Measurements from ENCODE around the gene ETV6. TPM values are rescaled to one million over a fixed set of nuclear protein-coding genes. Genes with fewer than 3 reads are reported as not detected.

Gene ETV6
- total RNA-seq, 1 experiment from 2014 or later: 17.2 TPM

GRCh38 chr12:11684393-11684792, 34.9 kb downstream of the ETV6 start:
- H3K4me1 ChIP-seq (ENCODE audit: control insufficient read depth, insufficient read depth, low read length): no peaks in the 10 kb centered on the region
- ATAC-seq: no peak
- in situ Hi-C loops (cut with HindIII; ENCODE audit: low pct_unique_long_range_greater_than_20kb, low sequenced_read_pairs): no loop called here
- TF ChIP-seq CTCF (IDR thresholded peaks at IDR 0.05): no peak
- TF ChIP-seq POLR2AphosphoS5 (IDR thresholded peaks at IDR 0.05; ENCODE audit: low read depth, low read length): no peak
- TF ChIP-seq TCF7L2 (IDR thresholded peaks at IDR 0.05; ENCODE audit: low read depth, low read length): no peak
- TF ChIP-seq, protein P1, sequence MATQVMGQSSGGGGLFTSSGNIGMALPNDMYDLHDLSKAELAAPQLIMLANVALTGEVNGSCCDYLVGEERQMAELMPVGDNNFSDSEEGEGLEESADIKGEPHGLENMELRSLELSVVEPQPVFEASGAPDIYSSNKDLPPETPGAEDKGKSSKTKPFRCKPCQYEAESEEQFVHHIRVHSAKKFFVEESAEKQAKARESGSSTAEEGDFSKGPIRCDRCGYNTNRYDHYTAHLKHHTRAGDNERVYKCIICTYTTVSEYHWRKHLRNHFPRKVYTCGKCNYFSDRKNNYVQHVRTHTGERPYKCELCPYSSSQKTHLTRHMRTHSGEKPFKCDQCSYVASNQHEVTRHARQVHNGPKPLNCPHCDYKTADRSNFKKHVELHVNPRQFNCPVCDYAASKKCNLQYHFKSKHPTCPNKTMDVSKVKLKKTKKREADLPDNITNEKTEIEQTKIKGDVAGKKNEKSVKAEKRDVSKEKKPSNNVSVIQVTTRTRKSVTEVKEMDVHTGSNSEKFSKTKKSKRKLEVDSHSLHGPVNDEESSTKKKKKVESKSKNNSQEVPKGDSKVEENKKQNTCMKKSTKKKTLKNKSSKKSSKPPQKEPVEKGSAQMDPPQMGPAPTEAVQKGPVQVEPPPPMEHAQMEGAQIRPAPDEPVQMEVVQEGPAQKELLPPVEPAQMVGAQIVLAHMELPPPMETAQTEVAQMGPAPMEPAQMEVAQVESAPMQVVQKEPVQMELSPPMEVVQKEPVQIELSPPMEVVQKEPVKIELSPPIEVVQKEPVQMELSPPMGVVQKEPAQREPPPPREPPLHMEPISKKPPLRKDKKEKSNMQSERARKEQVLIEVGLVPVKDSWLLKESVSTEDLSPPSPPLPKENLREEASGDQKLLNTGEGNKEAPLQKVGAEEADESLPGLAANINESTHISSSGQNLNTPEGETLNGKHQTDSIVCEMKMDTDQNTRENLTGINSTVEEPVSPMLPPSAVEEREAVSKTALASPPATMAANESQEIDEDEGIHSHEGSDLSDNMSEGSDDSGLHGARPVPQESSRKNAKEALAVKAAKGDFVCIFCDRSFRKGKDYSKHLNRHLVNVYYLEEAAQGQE (IDR thresholded peaks at IDR 0.05; ENCODE audit: insufficient read depth in 1 of 2, low read depth in 2 of 2, low read length in 1 of 2): no peak
- no peak for TF ChIP-seq SIN3A (IDR thresholded peaks at IDR 0.05; ENCODE audit: borderline replicate concordance, insufficient read depth, low read depth, low read length)
- no peak overlapping the region for H3K27ac ChIP-seq (ENCODE audit: low read length)
- BruUV-seq (replicated peaks): no TSS peak
- POLR2A ChIA-PET: no interaction called here
- H3K27me3 ChIP-seq (ENCODE audit: control insufficient read depth, insufficient read depth, low read length): no peaks in the 10 kb centered on the region
- DNase-seq (ENCODE audit: low read depth, low spot score): no peak
- intact Hi-C loops (cut with micrococcal nuclease; ENCODE audit: unreplicated experiment): no loop called here
- no peaks in the 10 kb centered on the region for H3K36me3 ChIP-seq (ENCODE audit: control insufficient read depth, insufficient read depth, low read length)
- H3K4me3 ChIP-seq (ENCODE audit: low read depth in 2 of 2, low read length in 2 of 2): no peak overlapping the region
- CTCF ChIA-PET: no interaction called here
- no peaks in the 10 kb centered on the region for H3K9me3 ChIP-seq (ENCODE audit: control insufficient read depth, insufficient read depth, low read depth, low read length)

DNA sequence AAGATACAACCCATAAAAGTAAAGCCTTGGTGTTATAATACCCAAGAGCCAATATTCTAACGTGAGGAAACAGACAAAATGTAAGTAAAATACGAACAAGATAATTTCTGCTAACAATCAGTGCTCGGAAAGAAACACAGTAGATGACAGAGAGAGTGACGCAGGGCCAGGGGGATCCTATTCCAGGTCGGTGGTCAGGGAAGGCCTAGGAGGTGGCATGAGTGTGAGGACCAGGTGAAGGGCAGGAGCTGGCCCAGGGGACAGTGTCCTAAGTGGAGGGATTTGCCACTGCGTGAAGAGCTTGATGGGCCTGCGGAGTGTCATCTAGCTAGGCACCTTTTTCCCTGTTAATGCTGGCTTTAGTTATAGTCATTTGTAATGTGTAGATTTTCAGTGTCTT, 35.3 kb downstream of the ETV6 start:
- in situ Hi-C loops (cut with HindIII; ENCODE audit: low pct_unique_long_range_greater_than_20kb, low sequenced_read_pairs): no loop called here
- BruUV-seq (replicated peaks): no TSS peak
- no peak overlapping the region for H3K27ac ChIP-seq (ENCODE audit: low read length)
- ATAC-seq (no peak), DNase-seq (ENCODE audit: low read depth, low spot score) (no peak)
- no peaks in the 10 kb centered on the region for H3K4me1 ChIP-seq (ENCODE audit: control insufficient read depth, insufficient read depth, low read length)
- CTCF ChIA-PET: no interaction called here
- TF ChIP-seq TCF7L2 (IDR thresholded peaks at IDR 0.05; ENCODE audit: low read depth, low read length) (no peak), SIN3A (IDR thresholded peaks at IDR 0.05; ENCODE audit: borderline replicate concordance, insufficient read depth, low read depth, low read length) (no peak), POLR2AphosphoS5 (IDR thresholded peaks at IDR 0.05; ENCODE audit: low read depth, low read length) (no peak), CTCF (IDR thresholded peaks at IDR 0.05) (no peak)
- TF ChIP-seq, protein P1 (IDR thresholded peaks at IDR 0.05; ENCODE audit: insufficient read depth in 1 of 2, low read depth in 2 of 2, low read length in 1 of 2): no peak
- intact Hi-C loops (cut with micrococcal nuclease; ENCODE audit: unreplicated experiment): no loop called here
- no peaks in the 10 kb centered on the region for H3K27me3 ChIP-seq (ENCODE audit: control insufficient read depth, insufficient read depth, low read length)
- POLR2A ChIA-PET: no interaction called here
- H3K36me3 ChIP-seq (ENCODE audit: control insufficient read depth, insufficient read depth, low read length): no peaks in the 10 kb centered on the region
- no peaks in the 10 kb centered on the region for H3K9me3 ChIP-seq (ENCODE audit: control insufficient read depth, insufficient read depth, low read depth, low read length)
- H3K4me3 ChIP-seq (ENCODE audit: low read depth in 2 of 2, low read length in 2 of 2): no peak overlapping the region

Measured in Panc1 (cell line).